BJ (cell line): ENCODE measurements around the gene HOXC10. TPM values are rescaled to one million over a fixed set of nuclear protein-coding genes. Genes with fewer than 3 reads are reported as not detected.

Experiments
- CTCF ChIA-PET: fragments of 350-600 bp; formaldehyde crosslinking; extraction: SDS; loops from one replicate; lab custom pipeline; 2021; ENCODE audit warnings: antibody characterized with exemption, inconsistent platforms; lab: Yijun Ruan, JAX
- POLR2A ChIA-PET: fragments of 300-600 bp; sonication (Branson Sonifier 250); formaldehyde crosslinking; extraction: SDS; loops from one replicate; lab custom pipeline; 2021; ENCODE audit warnings: antibody characterized with exemption; lab: Charles Lee
- DNase-seq: peaks from one replicate; pipeline ENCODE4 v3.0.0-alpha.2; 2011; ENCODE audit warnings: low read depth
- H3K27me3 ChIP-seq: 2 replicates; pipeline ENCODE4 v1.6.0; 2011; ENCODE audit warnings: low read length; ENCODE audit not compliant: control insufficient read depth, insufficient read depth
- H3K36me3 ChIP-seq: 2 replicates; pipeline ENCODE4 v1.5.1; 2011; ENCODE audit warnings: low read length; ENCODE audit not compliant: control insufficient read depth, insufficient read depth
- H3K4me3 ChIP-seq: 2 replicates; pipeline ENCODE4 v1.5.1; 2011; ENCODE audit warnings: low read depth, mild to moderate bottlenecking, control low read depth, low read length
- CTCF ChIP-seq: IDR thresholded peaks from 2 replicates; pipeline ENCODE4 v1.5.1; 2011; ENCODE audit warnings: low read depth, mild to moderate bottlenecking, control low read depth, inconsistent platforms, low read length, moderate library complexity; ENCODE audit not compliant: insufficient read depth
- polyA plus RNA-seq: library from polyadenylated mRNA; depleted of rRNA; stranded (reverse); fragments of >200 nt; gene quantifications from 2 replicates; pipeline ENCODE4 v1.2.3, GENCODE V29; 2011

Gene HOXC10
- polyA plus RNA-seq, 1 experiment = 13.9 TPM

GRCh38 chr12:54010053-54010971 is 25.4 kb downstream of the HOXC10 start:
- ChIA-PET POLR2A (no interaction called here), CTCF (interaction anchor here (1.0 to 16.8 kb wide), 6 partner anchors 22 to 203 kb away, joined by 3 to 213 read pairs (median 13); partner anchors contain the start of gene HOXC5)
- Histone ChIP-seq H3K27me3 (peaks cover 22% of the 10 kb centered on the region), H3K36me3 (no peaks in the 10 kb centered on the region), H3K4me3 (no peak overlapping the region)
- no peak for DNase-seq
- TF ChIP-seq CTCF = no peak

- peaks cover 27% of the 10 kb centered on the region for H3K27me3 ChIP-seq
- H3K36me3 ChIP-seq = no peaks in the 10 kb centered on the region
- no peak for DNase-seq
- CTCF ChIA-PET = interaction anchor here (1.0 to 16.8 kb wide), 4 partner anchors 22 to 197 kb away, joined by 3 to 213 read pairs (median 104); partner anchors contain the start of gene HOXC5
- TF ChIP-seq CTCF = no peak
- H3K4me3 ChIP-seq = no peak overlapping the region
- POLR2A ChIA-PET = no interaction called here
These were observed 26.2 kb downstream of the HOXC10 start for GRCh38 chr12:54010972-54011664.

GRCh38 chr12:54011665-54012532 is 27.0 kb downstream of the HOXC10 start:
- Histone ChIP-seq H3K4me3 (no peak overlapping the region), H3K36me3 (no peaks in the 10 kb centered on the region), H3K27me3 (peaks cover 27% of the 10 kb centered on the region)
- no peak for DNase-seq
- TF ChIP-seq CTCF = no peak
- POLR2A ChIA-PET = interaction anchor here (0.5 kb wide), 1 partner anchor 180 kb away, joined by 7 read pairs; no protein-coding TSS in a partner anchor
- CTCF ChIA-PET = interaction anchor here (0.7 to 16.8 kb wide), 7 partner anchors 16 to 196 kb away, joined by 3 to 213 read pairs (median 5); partner anchors contain the start of gene HOXC5

- Histone ChIP-seq H3K36me3 (no peaks in the 10 kb centered on the region), H3K4me3 (no peak overlapping the region), H3K27me3 (peaks cover 27% of the 10 kb centered on the region)
- no peak for TF ChIP-seq CTCF
- no peak for DNase-seq
- POLR2A ChIA-PET = interaction anchor here (0.5 kb wide), 1 partner anchor 179 kb away, joined by 7 read pairs; no protein-coding TSS in a partner anchor
- CTCF ChIA-PET = interaction anchor here (0.7 to 16.8 kb wide), 10 partner anchors 15 to 196 kb away, joined by 3 to 213 read pairs (median 6); partner anchors contain the start of genes HOXC10 and HOXC5
These were observed 27.9 kb downstream of the HOXC10 start for GRCh38 chr12:54012631-54013409.
